ENCODE results near the gene MORN3.
"Not testable (repeated sequence)": the region's sequence is repeated elsewhere in the genome, so short reads cannot be mapped to it uniquely, and the experiment has no call there.

DNA sequence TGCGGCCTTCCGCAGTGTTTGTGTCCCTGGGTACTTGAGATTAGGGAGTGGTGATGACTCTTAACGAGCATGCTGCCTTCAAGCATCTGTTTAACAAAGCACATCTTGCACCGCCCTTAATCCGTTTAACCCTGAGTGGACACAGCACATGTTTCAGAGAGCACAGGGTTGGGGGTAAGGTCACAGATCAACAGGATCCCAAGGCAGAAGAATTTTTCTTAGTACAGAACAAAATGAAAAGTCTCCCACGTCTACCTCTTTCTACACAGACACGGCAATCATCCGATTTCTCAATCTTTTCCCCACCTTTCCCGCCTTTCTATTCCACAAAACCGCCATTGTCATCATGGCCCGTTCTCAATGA lies 35.6 kb downstream of the MORN3 start:
- TF ChIP-seq, protein P1, sequence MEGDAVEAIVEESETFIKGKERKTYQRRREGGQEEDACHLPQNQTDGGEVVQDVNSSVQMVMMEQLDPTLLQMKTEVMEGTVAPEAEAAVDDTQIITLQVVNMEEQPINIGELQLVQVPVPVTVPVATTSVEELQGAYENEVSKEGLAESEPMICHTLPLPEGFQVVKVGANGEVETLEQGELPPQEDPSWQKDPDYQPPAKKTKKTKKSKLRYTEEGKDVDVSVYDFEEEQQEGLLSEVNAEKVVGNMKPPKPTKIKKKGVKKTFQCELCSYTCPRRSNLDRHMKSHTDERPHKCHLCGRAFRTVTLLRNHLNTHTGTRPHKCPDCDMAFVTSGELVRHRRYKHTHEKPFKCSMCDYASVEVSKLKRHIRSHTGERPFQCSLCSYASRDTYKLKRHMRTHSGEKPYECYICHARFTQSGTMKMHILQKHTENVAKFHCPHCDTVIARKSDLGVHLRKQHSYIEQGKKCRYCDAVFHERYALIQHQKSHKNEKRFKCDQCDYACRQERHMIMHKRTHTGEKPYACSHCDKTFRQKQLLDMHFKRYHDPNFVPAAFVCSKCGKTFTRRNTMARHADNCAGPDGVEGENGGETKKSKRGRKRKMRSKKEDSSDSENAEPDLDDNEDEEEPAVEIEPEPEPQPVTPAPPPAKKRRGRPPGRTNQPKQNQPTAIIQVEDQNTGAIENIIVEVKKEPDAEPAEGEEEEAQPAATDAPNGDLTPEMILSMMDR (IDR thresholded peaks at IDR 0.05; ENCODE audit: low read length): not testable (repeated sequence)
- TF ChIP-seq EZH2 (optimal IDR thresholded peaks at IDR 0.05; ENCODE audit: low read depth, low read length); EZH2phosphoT487 (IDR thresholded peaks at IDR 0.05; ENCODE audit: low read length): not testable (repeated sequence)
